ENCODE measurements around the gene EFNA2. TPM values are rescaled to one million over a fixed set of nuclear protein-coding genes. Genes with fewer than 3 reads are reported as not detected.

The EFNA2 gene
- polyA plus RNA-seq, 1 donor from 2014 or later = 10.3 TPM

DNA sequence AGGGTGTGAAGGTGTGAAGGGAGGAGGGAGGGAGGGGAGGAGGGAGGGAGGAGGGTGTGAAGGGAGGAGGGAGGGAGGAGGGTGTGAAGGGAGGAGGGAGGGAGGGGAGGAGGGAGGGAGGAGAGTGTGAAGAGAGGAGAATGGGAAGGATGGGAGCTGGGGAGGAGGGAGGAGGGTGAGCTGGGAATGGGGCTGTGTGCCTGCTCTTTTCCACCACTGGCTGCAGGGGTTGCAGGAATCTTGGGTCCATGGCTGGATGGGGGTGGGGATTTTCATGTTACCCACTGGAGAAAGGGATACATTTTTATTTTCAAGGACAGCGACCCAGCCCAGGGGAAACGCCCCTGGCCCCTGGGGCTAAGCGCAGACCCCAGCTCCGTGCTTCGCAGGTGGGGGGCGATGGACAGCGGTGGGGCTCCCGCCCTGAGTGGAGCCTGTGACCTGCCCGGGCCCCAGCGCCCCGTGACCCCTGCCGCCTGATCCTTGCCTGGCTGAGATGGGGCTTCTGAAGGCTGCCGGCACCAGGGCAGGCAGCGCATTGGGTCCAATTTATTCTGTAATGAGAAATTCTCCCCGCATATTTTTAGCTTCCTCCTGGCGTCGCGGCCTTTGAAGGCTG is 3.0 kb upstream of the EFNA2 start:
- Histone ChIP-seq H3K9ac (ENCODE audit: low read length) (no peak overlapping the region), H3K36me3 (ENCODE audit: insufficient read depth, low read length) (no peaks in the 10 kb centered on the region), H3K27ac (ENCODE audit: low read length) (no peak overlapping the region), H3K27me3 (ENCODE audit: insufficient read depth, low read depth, low read length) (no peaks in the 10 kb centered on the region), H4K20me1 (ENCODE audit: insufficient read depth) (no peaks in the 10 kb centered on the region), H3K4me2 (ENCODE audit: low read length) (no peak overlapping the region), H3K79me2 (replicated peaks; ENCODE audit: insufficient read depth, low read length) (peaks cover 14% of the 10 kb centered on the region), H2AFZ (ENCODE audit: low read depth, low read length) (no peak overlapping the region), H3F3A (ENCODE audit: insufficient read depth, low read length, poor library complexity, severe bottlenecking) (no peaks in the 10 kb centered on the region), H3K9me3 (ENCODE audit: low read length) (no peaks in the 10 kb centered on the region), H3K4me3 (ENCODE audit: low read length) (no peak overlapping the region), H3K9me2 (ENCODE audit: insufficient read depth, low read length) (no peaks in the 10 kb centered on the region)
- no peak for TF ChIP-seq SMC3 (conservative IDR thresholded peaks at IDR 0.05; ENCODE audit: poor library complexity)
- no peak for TF ChIP-seq EZH2 (IDR thresholded peaks at IDR 0.05; ENCODE audit: borderline replicate concordance, insufficient read depth, low read length, poor library complexity, severe bottlenecking)
- TF ChIP-seq MXI1 (conservative IDR thresholded peaks at IDR 0.05; ENCODE audit: poor library complexity, severe bottlenecking) = no peak
- no peak for TF ChIP-seq EP300 (conservative IDR thresholded peaks at IDR 0.05; ENCODE audit: poor library complexity, severe bottlenecking)

- Histone ChIP-seq H3F3A (ENCODE audit: insufficient read depth, low read length, poor library complexity, severe bottlenecking) (no peaks in the 10 kb centered on the region), H3K4me3 (ENCODE audit: low read length) (no peak overlapping the region), H3K27ac (ENCODE audit: low read length) (no peak overlapping the region), H3K9me2 (ENCODE audit: insufficient read depth, low read length) (no peaks in the 10 kb centered on the region), H2AFZ (ENCODE audit: low read depth, low read length) (no peak overlapping the region), H3K36me3 (ENCODE audit: insufficient read depth, low read length) (no peaks in the 10 kb centered on the region), H4K20me1 (ENCODE audit: insufficient read depth) (no peaks in the 10 kb centered on the region), H3K4me2 (ENCODE audit: low read length) (no peak overlapping the region), H3K27me3 (ENCODE audit: insufficient read depth, low read depth, low read length) (no peaks in the 10 kb centered on the region), H3K79me2 (replicated peaks; ENCODE audit: insufficient read depth, low read length) (peaks cover 18% of the 10 kb centered on the region), H3K9me3 (ENCODE audit: low read length) (no peaks in the 10 kb centered on the region), H3K9ac (ENCODE audit: low read length) (no peak overlapping the region)
- TF ChIP-seq EP300 (conservative IDR thresholded peaks at IDR 0.05; ENCODE audit: poor library complexity, severe bottlenecking) (no peak), SMC3 (conservative IDR thresholded peaks at IDR 0.05; ENCODE audit: poor library complexity) (no peak), TAF1 (IDR thresholded peaks at IDR 0.05; ENCODE audit: low read depth) (no peak), RAD21 (conservative IDR thresholded peaks at IDR 0.05) (no peak), MXI1 (conservative IDR thresholded peaks at IDR 0.05; ENCODE audit: poor library complexity, severe bottlenecking) (no peak), EZH2 (IDR thresholded peaks at IDR 0.05; ENCODE audit: borderline replicate concordance, insufficient read depth, low read length, poor library complexity, severe bottlenecking) (no peak), POLR2AphosphoS5 (IDR thresholded peaks at IDR 0.05) (no peak)
- TF ChIP-seq, protein P1, sequence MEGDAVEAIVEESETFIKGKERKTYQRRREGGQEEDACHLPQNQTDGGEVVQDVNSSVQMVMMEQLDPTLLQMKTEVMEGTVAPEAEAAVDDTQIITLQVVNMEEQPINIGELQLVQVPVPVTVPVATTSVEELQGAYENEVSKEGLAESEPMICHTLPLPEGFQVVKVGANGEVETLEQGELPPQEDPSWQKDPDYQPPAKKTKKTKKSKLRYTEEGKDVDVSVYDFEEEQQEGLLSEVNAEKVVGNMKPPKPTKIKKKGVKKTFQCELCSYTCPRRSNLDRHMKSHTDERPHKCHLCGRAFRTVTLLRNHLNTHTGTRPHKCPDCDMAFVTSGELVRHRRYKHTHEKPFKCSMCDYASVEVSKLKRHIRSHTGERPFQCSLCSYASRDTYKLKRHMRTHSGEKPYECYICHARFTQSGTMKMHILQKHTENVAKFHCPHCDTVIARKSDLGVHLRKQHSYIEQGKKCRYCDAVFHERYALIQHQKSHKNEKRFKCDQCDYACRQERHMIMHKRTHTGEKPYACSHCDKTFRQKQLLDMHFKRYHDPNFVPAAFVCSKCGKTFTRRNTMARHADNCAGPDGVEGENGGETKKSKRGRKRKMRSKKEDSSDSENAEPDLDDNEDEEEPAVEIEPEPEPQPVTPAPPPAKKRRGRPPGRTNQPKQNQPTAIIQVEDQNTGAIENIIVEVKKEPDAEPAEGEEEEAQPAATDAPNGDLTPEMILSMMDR (IDR thresholded peaks at IDR 0.05; ENCODE audit: poor library complexity, severe bottlenecking) = no peak
- TF ChIP-seq, protein P2, sequence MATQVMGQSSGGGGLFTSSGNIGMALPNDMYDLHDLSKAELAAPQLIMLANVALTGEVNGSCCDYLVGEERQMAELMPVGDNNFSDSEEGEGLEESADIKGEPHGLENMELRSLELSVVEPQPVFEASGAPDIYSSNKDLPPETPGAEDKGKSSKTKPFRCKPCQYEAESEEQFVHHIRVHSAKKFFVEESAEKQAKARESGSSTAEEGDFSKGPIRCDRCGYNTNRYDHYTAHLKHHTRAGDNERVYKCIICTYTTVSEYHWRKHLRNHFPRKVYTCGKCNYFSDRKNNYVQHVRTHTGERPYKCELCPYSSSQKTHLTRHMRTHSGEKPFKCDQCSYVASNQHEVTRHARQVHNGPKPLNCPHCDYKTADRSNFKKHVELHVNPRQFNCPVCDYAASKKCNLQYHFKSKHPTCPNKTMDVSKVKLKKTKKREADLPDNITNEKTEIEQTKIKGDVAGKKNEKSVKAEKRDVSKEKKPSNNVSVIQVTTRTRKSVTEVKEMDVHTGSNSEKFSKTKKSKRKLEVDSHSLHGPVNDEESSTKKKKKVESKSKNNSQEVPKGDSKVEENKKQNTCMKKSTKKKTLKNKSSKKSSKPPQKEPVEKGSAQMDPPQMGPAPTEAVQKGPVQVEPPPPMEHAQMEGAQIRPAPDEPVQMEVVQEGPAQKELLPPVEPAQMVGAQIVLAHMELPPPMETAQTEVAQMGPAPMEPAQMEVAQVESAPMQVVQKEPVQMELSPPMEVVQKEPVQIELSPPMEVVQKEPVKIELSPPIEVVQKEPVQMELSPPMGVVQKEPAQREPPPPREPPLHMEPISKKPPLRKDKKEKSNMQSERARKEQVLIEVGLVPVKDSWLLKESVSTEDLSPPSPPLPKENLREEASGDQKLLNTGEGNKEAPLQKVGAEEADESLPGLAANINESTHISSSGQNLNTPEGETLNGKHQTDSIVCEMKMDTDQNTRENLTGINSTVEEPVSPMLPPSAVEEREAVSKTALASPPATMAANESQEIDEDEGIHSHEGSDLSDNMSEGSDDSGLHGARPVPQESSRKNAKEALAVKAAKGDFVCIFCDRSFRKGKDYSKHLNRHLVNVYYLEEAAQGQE (IDR thresholded peaks at IDR 0.05; ENCODE audit: borderline replicate concordance) = no peak
These were observed 2.3 kb upstream of the EFNA2 start for GRCh38 chr19:1283207-1283916.
